ENCODE results near the gene C2orf92. TPM values are rescaled to one million over a fixed set of nuclear protein-coding genes. Genes with fewer than 3 reads are reported as not detected.

The C2orf92 gene
- total and polyA plus RNA-seq, 2 donors (not counting 3 experiments of a cell fraction or from before 2014, with no cell fraction given), result 1.8 to 7.9 TPM

DNA sequence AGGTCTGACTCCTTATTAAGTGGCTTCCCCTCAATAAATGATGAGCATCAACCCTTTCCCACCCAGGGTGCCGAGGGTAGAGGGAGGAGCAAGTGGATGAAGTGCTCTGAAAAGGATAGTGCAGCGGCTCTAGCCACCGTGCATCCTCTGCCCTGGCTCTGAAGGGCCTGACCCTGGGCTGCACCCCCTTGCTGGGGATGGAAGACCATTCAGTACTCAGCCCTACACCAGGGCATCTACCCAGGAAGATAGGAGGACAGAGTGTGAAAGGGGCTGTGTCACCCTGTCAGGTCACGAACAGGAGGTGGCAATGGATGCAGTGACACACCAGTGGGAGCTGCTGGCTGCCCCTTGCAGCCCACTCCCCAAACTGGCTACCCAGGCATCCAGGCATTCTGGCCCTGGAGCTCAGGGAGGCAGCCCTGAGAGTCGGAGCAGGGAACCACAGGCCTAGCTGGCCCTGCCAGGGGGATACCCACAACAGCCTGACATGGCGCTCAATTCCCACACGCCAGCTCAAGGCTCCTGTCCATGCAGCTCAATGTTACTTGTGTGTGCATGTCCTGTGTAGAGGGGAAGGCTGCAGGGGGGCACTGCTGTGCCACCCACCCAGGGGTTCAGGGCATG lies 13.3 kb upstream of the C2orf92 start:
- Histone ChIP-seq H3K9me1 (replicated peaks; ENCODE audit: control insufficient read depth, extremely low read depth, insufficient read depth, low read length) (no peaks in the 10 kb centered on the region), H4K20me1 (replicated peaks; ENCODE audit: control insufficient read depth, extremely low read depth, insufficient read depth, low read length) (no peaks in the 10 kb centered on the region), H3K4me3 (replicated peaks in 1 of 3; ENCODE audit: insufficient read depth in 1 of 3, low read depth in 1 of 3, low read length in 3 of 3) (no peak overlapping the region), H3K36me3 (ENCODE audit: control insufficient read depth in 2 of 2, extremely low read depth in 1 of 2, insufficient read depth in 2 of 2, low read length in 2 of 2) (peaks cover 0 to 20% of the 10 kb centered on the region in 2 experiments), H2AFZ (ENCODE audit: low read depth, low read length) (no peak overlapping the region), H3K27me3 (ENCODE audit: control insufficient read depth in 2 of 2, insufficient read depth in 2 of 2, low read length in 2 of 2) (no peaks in the 10 kb centered on the region), H3K79me2 (ENCODE audit: control insufficient read depth, insufficient read depth, low read length) (peaks cover 3% of the 10 kb centered on the region), H3K9me3 (replicated peaks; ENCODE audit: control insufficient read depth, insufficient read depth, low read length) (no peaks in the 10 kb centered on the region), H3K27ac (ENCODE audit: insufficient read depth, low read depth, low read length) (no peak overlapping the region), H3K4me2 (ENCODE audit: insufficient read depth, low read length) (no peak overlapping the region), H3K9ac (replicated peaks; ENCODE audit: extremely low read depth, insufficient read depth, low read length) (no peak overlapping the region), H3K4me1 (ENCODE audit: control insufficient read depth, extremely low read depth, insufficient read depth, low read length) (peaks cover 4% of the 10 kb centered on the region)
- POLR2A ChIA-PET, result no interaction called here
- dilution Hi-C loops (cut with MboI; ENCODE audit: extremely low pct_ligation_motif_present, low sequenced_read_pairs) (no loop called here), intact Hi-C loops (cut with micrococcal nuclease) (no loop called here)
- DNase-seq (ENCODE audit: low read depth, low spot score) (no peak), FAIRE-seq (no peak)
- TF ChIP-seq, protein P1, sequence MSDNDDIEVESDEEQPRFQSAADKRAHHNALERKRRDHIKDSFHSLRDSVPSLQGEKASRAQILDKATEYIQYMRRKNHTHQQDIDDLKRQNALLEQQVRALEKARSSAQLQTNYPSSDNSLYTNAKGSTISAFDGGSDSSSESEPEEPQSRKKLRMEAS (IDR thresholded peaks at IDR 0.05; ENCODE audit: insufficient read depth, insufficient read length), result no peak
- TF ChIP-seq JUN (IDR thresholded peaks at IDR 0.05; ENCODE audit: borderline replicate concordance, insufficient read depth, insufficient read length, low read depth), result no peak
- no peak for TF ChIP-seq GATA2 (IDR thresholded peaks at IDR 0.05; ENCODE audit: insufficient read depth, insufficient read length, low read depth, low read length)
- no peak for TF ChIP-seq POLR2A (IDR thresholded peaks at IDR 0.05; ENCODE audit: low read depth, low read length)
- TF ChIP-seq, protein P2, sequence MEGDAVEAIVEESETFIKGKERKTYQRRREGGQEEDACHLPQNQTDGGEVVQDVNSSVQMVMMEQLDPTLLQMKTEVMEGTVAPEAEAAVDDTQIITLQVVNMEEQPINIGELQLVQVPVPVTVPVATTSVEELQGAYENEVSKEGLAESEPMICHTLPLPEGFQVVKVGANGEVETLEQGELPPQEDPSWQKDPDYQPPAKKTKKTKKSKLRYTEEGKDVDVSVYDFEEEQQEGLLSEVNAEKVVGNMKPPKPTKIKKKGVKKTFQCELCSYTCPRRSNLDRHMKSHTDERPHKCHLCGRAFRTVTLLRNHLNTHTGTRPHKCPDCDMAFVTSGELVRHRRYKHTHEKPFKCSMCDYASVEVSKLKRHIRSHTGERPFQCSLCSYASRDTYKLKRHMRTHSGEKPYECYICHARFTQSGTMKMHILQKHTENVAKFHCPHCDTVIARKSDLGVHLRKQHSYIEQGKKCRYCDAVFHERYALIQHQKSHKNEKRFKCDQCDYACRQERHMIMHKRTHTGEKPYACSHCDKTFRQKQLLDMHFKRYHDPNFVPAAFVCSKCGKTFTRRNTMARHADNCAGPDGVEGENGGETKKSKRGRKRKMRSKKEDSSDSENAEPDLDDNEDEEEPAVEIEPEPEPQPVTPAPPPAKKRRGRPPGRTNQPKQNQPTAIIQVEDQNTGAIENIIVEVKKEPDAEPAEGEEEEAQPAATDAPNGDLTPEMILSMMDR (IDR thresholded peaks at IDR 0.05; ENCODE audit: extremely low read depth in 1 of 2, insufficient read depth in 1 of 2, low read depth in 1 of 2, low read length in 2 of 2), result no peak
- TF ChIP-seq MYC (IDR thresholded peaks at IDR 0.05; ENCODE audit: low read depth, low read length), result no peak
- TF ChIP-seq FOS (IDR thresholded peaks at IDR 0.05; ENCODE audit: borderline replicate concordance, insufficient read depth, low read length), result no peak
- no peak for TF ChIP-seq EZH2 (IDR thresholded peaks at IDR 0.05; ENCODE audit: borderline replicate concordance, low read depth, low read length, severe bottlenecking)
- TF ChIP-seq POLR2AphosphoS5 (IDR thresholded peaks at IDR 0.05; ENCODE audit: insufficient read depth, low read depth, low read length), result no peak
- CTCF ChIA-PET, result no interaction called here
- TSS peak; percentile 9 for BruUV-seq (replicated peaks)

Data from endothelial cell of umbilical vein (primary cell).